ENCODE data around the gene SH3RF3.

SH3RF3 gene

GRCh38 chr2:109439390-109439786 lies 310.4 kb downstream of the SH3RF3 start:
- H3K4me3 ChIP-seq (replicated peaks; ENCODE audit: low read depth, low read length) = no peak overlapping the region
- no peak for TF ChIP-seq CTCF (IDR thresholded peaks at IDR 0.05; ENCODE audit: low read length, missing control alignments)
- no peak for DNase-seq (ENCODE audit: low read depth)

GRCh38 chr2:109439986-109440385 lies 311.0 kb downstream of the SH3RF3 start:
- TF ChIP-seq CTCF (IDR thresholded peaks at IDR 0.05; ENCODE audit: low read length, missing control alignments) = no peak

GRCh38 chr2:109440499-109441156 lies 311.6 kb downstream of the SH3RF3 start:
- DNase-seq (ENCODE audit: low read depth) = peak; percentile 27
- no peak overlapping the region for H3K4me3 ChIP-seq (replicated peaks; ENCODE audit: low read depth, low read length)
- no peak for TF ChIP-seq CTCF (IDR thresholded peaks at IDR 0.05; ENCODE audit: low read length, missing control alignments)

More at GRCh38 chr2:109439986-109440385, 311.0 kb downstream of the SH3RF3 start:
- no peak for DNase-seq (ENCODE audit: low read depth)
- no peak overlapping the region for H3K4me3 ChIP-seq (replicated peaks; ENCODE audit: low read depth, low read length)

- no peak overlapping the region for H3K4me3 ChIP-seq (replicated peaks; ENCODE audit: low read depth, low read length)
- no peak for TF ChIP-seq CTCF (IDR thresholded peaks at IDR 0.05; ENCODE audit: low read length, missing control alignments)
- DNase-seq (ENCODE audit: low read depth) = no peak
These were observed 313.8 kb downstream of the SH3RF3 start for GRCh38 chr2:109442715-109443319.

DNA sequence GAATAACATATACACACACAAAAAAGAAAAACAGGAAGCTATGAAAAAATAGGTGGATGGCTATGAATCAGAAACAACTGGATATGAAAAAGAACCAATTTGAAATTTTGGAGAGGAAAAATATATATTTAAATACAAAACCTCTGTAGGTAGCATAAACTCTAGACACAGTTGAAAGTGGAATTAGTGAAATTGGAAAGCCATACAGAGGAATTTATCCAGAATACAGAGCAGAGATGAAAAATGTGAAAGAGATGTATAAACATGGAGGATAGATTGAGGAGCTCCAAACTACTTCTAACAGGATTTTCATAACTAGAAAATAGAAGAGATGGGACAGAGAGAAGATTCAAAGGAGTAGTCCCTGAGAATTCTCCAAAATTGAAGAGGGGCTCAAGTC lies 315.9 kb downstream of the SH3RF3 start:
- no peak overlapping the region for H3K4me3 ChIP-seq (replicated peaks; ENCODE audit: low read depth, low read length)
- TF ChIP-seq CTCF (IDR thresholded peaks at IDR 0.05; ENCODE audit: low read length, missing control alignments) = no peak
- DNase-seq (ENCODE audit: low read depth) = no peak

- no peak for DNase-seq (ENCODE audit: low read depth)
- H3K4me3 ChIP-seq (replicated peaks; ENCODE audit: low read depth, low read length) = no peak overlapping the region
- TF ChIP-seq CTCF (IDR thresholded peaks at IDR 0.05; ENCODE audit: low read length, missing control alignments) = no peak
These were observed 317.5 kb downstream of the SH3RF3 start for GRCh38 chr2:109446278-109447131.
